HepG2 (cell line): ENCODE measurements around the gene AMD1. TPM values are rescaled to one million over a fixed set of nuclear protein-coding genes. Genes with fewer than 3 reads are reported as not detected.
A peak's percentile ranks its signal among the peaks of the same experiment; 100 is the strongest.

Experiments
- CHD2 ChIP-seq: IDR thresholded peaks from 2 replicates; pipeline ENCODE4 v1.6.1; 2011; ENCODE audit warnings: low read depth, low read length, improper control_type of control experiment
- EZH2 ChIP-seq: conservative IDR thresholded peaks from 2 replicates; pipeline ENCODE4 v1.6.1; 2012; ENCODE audit warnings: mild to moderate bottlenecking, low read depth, low read length, moderate library complexity
- HNRNPL ChIP-seq: fragments of 200-400 bp; formaldehyde crosslinking; IDR thresholded peaks from 2 replicates; pipeline ENCODE4 v1.6.1; 2017; ENCODE audit warnings: mild to moderate bottlenecking, low read depth, low read length
- TSC22D2 ChIP-seq: sonication (generic); formaldehyde crosslinking; IDR thresholded peaks from 2 replicates; pipeline ENCODE4 v1.5.1; 2020; ENCODE audit warnings: missing genetic modification reagents, mild to moderate bottlenecking, borderline replicate concordance
- ZFX ChIP-seq: sonication (generic); formaldehyde crosslinking; IDR thresholded peaks from 2 replicates; pipeline ENCODE4 v1.4.0; 2020; ENCODE audit warnings: mild to moderate bottlenecking, low read depth, missing genetic modification reagents, moderate library complexity
- ZNF224 ChIP-seq: sonication (generic); formaldehyde crosslinking; IDR thresholded peaks from 2 replicates; pipeline ENCODE4 v1.5.0; 2020; ENCODE audit warnings: mild to moderate bottlenecking, missing genetic modification reagents
- ZNF557 ChIP-seq: sonication (generic); formaldehyde crosslinking; IDR thresholded peaks from 2 replicates; pipeline ENCODE4 v1.4.0; 2020; ENCODE audit warnings: missing genetic modification reagents
- ZNF562 ChIP-seq: sonication (generic); formaldehyde crosslinking; IDR thresholded peaks from 2 replicates; pipeline ENCODE4 v1.8.0; 2022; ENCODE audit warnings: missing genetic modification reagents, borderline replicate concordance
- polyA plus RNA-seq, 8 experiments: library from polyadenylated mRNA; depleted of rRNA in 3 of 8; stranded (reverse) in 7 of 8; unstranded in 1 of 8; fragments of >200 nt; fragmentation: Illumina TruSeq in 4 of 8; extraction: Trizol in 4 of 8; gene quantifications; 2 replicates each; pipeline versions ENCODE4 v1.2.1 to v1.2.3, GENCODE V29; 2011 to 2016; ENCODE audit warnings: low read depth in 4 of 8, missing spikeins in 1 of 8, mixed read lengths in 1 of 8; ENCODE audit not compliant: insufficient read depth in 1 of 8
- total RNA-seq, 5 experiments: library from RNA; depleted of rRNA; stranded (reverse); fragments of >200 nt; fragmentation: Illumina TruSeq; extraction: Trizol; gene quantifications; 2 replicates each; pipeline ENCODE4 v1.2.3, GENCODE V29; 2016; ENCODE audit warnings: low read depth in 1 of 5
- TF ChIP-seq, protein P1 (sequence below): sonication (generic); formaldehyde crosslinking; IDR thresholded peaks from 2 replicates; pipeline ENCODE4 v1.4.0; 2020; ENCODE audit warnings: mild to moderate bottlenecking, missing genetic modification reagents, borderline replicate concordance
- TF ChIP-seq, protein P2 (sequence below): sonication (generic); formaldehyde crosslinking; IDR thresholded peaks from 2 replicates; pipeline ENCODE4 v1.5.1; 2020; ENCODE audit warnings: mild to moderate bottlenecking, missing genetic modification reagents, moderate library complexity
- TF ChIP-seq, protein P3 (sequence below): sonication (generic); formaldehyde crosslinking; IDR thresholded peaks from 2 replicates; pipeline ENCODE4 v1.4.0; 2020; ENCODE audit warnings: missing genetic modification reagents
- TF ChIP-seq, protein P4 (sequence below): IDR thresholded peaks from 2 replicates; pipeline ENCODE4 v1.6.1; 2016; ENCODE audit warnings: low read depth, missing genetic modification reagents, missing compliant biosample characterization

AMD1 gene
- total and polyA plus RNA-seq, 2 of the 13 experiments (the other 11 are each of a cell fraction or from before 2014, with no cell fraction given) = 108 to 123 TPM

DNA sequence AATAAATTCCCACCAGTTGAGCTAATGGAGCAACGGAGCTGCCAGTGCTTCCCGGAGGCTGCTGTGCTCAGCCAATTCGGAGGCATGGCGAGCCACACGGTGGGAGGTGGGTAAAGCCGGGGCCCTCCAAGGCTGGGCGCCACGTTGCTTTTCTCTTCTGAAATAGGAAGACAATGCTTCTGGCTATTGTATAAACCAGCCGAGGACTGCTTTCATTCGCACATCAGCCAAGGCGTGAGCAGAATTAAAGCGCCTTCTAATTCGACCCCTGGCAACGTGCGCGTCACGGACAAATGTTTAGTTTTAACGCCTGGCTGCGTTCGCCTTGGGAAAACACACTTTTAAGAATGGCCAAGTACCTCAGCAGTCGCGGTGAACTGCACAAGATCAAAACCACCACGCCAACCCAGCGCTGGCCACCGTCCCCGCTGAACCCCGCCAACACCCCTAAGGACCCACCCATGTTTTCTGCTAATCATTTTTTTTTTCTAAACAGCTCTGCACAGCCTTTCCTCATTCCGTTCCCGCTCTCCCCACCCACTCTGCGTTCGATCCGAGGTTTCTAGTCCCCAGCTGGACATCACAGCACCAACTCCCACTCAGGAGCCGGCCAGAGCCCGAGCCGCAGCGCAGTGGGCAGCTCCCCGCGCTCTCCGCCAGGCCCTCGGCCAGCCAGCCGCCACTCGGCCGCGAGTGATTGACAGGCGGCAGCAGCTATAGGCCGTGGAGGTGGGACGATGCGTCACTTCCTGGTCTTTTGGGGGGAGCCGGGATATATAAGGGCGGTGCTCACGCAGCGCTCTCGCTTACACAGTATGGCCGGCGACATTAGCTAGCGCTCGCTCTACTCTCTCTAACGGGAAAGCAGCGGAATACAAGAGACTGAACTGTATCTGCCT is at the start of gene AMD1 (continued):
- TF ChIP-seq, protein P1, sequence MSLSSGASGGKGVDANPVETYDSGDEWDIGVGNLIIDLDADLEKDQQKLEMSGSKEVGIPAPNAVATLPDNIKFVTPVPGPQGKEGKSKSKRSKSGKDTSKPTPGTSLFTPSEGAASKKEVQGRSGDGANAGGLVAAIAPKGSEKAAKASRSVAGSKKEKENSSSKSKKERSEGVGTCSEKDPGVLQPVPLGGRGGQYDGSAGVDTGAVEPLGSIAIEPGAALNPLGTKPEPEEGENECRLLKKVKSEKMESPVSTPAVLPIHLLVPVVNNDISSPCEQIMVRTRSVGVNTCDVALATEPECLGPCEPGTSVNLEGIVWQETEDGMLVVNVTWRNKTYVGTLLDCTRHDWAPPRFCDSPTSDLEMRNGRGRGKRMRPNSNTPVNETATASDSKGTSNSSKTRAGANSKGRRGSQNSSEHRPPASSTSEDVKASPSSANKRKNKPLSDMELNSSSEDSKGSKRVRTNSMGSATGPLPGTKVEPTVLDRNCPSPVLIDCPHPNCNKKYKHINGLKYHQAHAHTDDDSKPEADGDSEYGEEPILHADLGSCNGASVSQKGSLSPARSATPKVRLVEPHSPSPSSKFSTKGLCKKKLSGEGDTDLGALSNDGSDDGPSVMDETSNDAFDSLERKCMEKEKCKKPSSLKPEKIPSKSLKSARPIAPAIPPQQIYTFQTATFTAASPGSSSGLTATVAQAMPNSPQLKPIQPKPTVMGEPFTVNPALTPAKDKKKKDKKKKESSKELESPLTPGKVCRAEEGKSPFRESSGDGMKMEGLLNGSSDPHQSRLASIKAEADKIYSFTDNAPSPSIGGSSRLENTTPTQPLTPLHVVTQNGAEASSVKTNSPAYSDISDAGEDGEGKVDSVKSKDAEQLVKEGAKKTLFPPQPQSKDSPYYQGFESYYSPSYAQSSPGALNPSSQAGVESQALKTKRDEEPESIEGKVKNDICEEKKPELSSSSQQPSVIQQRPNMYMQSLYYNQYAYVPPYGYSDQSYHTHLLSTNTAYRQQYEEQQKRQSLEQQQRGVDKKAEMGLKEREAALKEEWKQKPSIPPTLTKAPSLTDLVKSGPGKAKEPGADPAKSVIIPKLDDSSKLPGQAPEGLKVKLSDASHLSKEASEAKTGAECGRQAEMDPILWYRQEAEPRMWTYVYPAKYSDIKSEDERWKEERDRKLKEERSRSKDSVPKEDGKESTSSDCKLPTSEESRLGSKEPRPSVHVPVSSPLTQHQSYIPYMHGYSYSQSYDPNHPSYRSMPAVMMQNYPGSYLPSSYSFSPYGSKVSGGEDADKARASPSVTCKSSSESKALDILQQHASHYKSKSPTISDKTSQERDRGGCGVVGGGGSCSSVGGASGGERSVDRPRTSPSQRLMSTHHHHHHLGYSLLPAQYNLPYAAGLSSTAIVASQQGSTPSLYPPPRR = peak; percentile 38; the same call in 1 of the 2 replicates
- TF ChIP-seq, protein P2, sequence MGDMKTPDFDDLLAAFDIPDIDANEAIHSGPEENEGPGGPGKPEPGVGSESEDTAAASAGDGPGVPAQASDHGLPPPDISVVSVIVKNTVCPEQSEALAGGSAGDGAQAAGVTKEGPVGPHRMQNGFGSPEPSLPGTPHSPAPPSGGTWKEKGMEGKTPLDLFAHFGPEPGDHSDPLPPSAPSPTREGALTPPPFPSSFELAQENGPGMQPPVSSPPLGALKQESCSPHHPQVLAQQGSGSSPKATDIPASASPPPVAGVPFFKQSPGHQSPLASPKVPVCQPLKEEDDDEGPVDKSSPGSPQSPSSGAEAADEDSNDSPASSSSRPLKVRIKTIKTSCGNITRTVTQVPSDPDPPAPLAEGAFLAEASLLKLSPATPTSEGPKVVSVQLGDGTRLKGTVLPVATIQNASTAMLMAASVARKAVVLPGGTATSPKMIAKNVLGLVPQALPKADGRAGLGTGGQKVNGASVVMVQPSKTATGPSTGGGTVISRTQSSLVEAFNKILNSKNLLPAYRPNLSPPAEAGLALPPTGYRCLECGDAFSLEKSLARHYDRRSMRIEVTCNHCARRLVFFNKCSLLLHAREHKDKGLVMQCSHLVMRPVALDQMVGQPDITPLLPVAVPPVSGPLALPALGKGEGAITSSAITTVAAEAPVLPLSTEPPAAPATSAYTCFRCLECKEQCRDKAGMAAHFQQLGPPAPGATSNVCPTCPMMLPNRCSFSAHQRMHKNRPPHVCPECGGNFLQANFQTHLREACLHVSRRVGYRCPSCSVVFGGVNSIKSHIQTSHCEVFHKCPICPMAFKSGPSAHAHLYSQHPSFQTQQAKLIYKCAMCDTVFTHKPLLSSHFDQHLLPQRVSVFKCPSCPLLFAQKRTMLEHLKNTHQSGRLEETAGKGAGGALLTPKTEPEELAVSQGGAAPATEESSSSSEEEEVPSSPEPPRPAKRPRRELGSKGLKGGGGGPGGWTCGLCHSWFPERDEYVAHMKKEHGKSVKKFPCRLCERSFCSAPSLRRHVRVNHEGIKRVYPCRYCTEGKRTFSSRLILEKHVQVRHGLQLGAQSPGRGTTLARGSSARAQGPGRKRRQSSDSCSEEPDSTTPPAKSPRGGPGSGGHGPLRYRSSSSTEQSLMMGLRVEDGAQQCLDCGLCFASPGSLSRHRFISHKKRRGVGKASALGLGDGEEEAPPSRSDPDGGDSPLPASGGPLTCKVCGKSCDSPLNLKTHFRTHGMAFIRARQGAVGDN (CRISPR knock-in tag) = peak; percentile 84
- peak; percentile 79 for TF ChIP-seq ZFX
- TF ChIP-seq, protein P3, sequence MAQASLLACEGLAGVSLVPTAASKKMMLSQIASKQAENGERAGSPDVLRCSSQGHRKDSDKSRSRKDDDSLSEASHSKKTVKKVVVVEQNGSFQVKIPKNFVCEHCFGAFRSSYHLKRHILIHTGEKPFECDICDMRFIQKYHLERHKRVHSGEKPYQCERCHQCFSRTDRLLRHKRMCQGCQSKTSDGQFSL (CRISPR knock-in tag) = peak; percentile 95
- TF ChIP-seq ZNF224 (CRISPR knock-in tag) = no peak
- TF ChIP-seq, protein P4, sequence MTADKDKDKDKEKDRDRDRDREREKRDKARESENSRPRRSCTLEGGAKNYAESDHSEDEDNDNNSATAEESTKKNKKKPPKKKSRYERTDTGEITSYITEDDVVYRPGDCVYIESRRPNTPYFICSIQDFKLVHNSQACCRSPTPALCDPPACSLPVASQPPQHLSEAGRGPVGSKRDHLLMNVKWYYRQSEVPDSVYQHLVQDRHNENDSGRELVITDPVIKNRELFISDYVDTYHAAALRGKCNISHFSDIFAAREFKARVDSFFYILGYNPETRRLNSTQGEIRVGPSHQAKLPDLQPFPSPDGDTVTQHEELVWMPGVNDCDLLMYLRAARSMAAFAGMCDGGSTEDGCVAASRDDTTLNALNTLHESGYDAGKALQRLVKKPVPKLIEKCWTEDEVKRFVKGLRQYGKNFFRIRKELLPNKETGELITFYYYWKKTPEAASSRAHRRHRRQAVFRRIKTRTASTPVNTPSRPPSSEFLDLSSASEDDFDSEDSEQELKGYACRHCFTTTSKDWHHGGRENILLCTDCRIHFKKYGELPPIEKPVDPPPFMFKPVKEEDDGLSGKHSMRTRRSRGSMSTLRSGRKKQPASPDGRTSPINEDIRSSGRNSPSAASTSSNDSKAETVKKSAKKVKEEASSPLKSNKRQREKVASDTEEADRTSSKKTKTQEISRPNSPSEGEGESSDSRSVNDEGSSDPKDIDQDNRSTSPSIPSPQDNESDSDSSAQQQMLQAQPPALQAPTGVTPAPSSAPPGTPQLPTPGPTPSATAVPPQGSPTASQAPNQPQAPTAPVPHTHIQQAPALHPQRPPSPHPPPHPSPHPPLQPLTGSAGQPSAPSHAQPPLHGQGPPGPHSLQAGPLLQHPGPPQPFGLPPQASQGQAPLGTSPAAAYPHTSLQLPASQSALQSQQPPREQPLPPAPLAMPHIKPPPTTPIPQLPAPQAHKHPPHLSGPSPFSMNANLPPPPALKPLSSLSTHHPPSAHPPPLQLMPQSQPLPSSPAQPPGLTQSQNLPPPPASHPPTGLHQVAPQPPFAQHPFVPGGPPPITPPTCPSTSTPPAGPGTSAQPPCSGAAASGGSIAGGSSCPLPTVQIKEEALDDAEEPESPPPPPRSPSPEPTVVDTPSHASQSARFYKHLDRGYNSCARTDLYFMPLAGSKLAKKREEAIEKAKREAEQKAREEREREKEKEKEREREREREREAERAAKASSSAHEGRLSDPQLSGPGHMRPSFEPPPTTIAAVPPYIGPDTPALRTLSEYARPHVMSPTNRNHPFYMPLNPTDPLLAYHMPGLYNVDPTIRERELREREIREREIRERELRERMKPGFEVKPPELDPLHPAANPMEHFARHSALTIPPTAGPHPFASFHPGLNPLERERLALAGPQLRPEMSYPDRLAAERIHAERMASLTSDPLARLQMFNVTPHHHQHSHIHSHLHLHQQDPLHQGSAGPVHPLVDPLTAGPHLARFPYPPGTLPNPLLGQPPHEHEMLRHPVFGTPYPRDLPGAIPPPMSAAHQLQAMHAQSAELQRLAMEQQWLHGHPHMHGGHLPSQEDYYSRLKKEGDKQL = no peak
- TF ChIP-seq ZNF557 (CRISPR knock-in tag) = peak; percentile 13; the same call in 1 of the 2 replicates
- no peak for TF ChIP-seq TSC22D2 (CRISPR knock-in tag)
- TF ChIP-seq ZNF562 (CRISPR knock-in tag) = no peak
- TF ChIP-seq HNRNPL = 0 out of 2 replicates have a peak, but pooled peaks have one; percentile 53
- no peak for TF ChIP-seq EZH2
- TF ChIP-seq CHD2 = no peak
